HG02642 (cell line): Measurements from ENCODE around the gene VCPKMT.

ENCODE experiments used
- ATAC-seq: cut with Tn5 transposase; IDR thresholded peaks from one replicate; pipeline ENCODE4 v1.9.1; 2021; ENCODE audit warnings: mild to moderate bottlenecking; ENCODE audit not compliant: unreplicated experiment, poor library complexity

The VCPKMT gene

GRCh38 chr14:50068496-50068895 is 47.9 kb downstream of the VCPKMT start:
- ATAC-seq: no peak

DNA sequence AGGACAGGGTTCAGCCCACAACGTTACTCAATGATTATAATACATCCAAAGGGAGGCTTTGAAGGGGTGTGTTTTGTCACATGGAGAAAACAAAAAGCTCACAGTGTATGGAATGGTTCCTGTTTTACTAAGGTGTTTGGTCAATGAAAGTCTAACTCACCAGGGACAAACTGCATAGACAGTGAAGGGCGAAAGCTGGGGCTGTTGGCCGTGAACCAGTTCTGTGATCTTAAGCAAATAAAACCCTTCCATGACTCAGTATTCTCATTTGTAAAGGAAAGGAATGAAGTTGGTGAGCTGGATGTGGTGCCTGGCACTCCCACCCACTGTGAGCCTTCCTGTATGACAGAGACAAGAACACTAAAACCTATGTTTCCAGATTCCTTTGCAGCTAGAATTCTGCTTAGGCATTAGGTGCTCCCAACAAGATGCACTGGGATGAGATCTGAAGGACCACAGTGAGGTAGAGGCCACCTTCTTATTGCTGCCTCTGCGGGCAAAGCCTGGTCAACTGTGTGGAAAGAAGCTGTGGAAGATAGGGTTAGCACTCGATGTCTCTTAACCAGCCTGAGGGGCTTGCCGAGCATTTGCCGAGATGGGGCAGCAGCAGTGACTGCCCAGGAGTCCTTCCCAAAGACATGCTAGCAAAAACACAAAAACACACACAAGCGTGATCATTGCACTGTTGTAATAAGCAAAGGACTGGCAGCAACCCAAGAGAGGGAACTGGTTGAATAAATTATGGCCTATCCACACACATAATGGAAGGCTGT is 48.5 kb downstream of the VCPKMT start:
- ATAC-seq: no peak

GRCh38 chr14:50065583-50065982 is 50.8 kb downstream of the VCPKMT start:
- ATAC-seq: no peak

GRCh38 chr14:50064993-50065392 is 51.4 kb downstream of the VCPKMT start:
- peak; percentile 64 for ATAC-seq

DNA sequence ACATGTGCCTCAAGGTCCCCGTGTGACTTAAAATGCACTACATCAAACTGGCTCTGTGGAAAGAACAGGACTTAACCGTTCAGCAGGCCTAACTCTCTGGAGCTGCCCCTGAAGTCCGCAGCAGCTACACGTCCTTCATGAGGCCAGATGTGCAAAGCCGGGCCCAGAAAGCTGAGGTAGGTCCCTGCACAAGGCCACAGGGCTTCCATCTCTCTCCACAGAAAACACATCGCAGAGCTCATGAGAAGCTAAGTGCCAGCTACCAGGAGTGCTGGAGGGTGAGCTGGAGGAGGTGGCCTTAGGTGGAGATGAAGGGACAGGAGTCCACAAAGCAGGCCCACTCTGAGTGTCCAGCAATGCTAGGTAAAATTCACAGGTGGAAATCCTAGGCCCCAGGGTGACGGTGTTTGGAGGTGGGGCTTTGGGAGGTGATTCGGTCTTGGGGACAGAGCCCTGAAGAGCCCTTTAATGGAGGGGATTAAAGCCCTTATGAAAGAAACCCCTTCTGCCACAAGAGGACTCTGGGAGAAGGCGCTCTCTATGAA is 52.4 kb downstream of the VCPKMT start:
- ATAC-seq: no peak

DNA sequence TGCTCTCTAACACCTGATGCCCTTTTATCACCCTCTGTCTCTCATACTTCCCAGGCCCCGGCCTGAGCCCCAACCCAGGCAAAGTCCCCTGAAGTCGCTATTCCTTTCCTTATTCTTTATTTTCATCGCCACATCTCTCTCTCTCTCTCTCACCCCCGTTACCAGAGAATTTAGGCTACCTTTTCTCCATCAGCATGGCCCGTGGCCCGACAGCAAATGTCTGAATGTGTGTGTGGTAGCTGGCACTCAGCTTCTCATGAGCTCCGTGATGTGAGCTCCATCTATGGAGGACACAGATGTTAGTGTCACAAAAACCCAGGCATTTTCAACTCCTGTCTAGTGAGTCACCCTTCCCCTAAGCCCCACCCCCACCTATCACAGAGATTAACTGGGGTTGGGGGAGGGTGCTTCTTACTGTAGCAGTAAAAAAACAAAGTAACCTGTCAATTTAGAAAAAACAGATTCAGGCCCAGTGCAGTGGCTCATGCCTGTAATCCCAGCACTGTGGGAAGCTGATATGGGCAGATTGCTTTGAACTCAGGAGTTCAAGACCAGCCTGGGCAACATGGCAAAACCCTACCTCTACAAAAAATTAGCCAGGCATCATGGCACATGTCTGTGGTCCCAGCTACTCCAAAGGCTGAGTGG is 53.8 kb downstream of the VCPKMT start:
- no peak for ATAC-seq

DNA sequence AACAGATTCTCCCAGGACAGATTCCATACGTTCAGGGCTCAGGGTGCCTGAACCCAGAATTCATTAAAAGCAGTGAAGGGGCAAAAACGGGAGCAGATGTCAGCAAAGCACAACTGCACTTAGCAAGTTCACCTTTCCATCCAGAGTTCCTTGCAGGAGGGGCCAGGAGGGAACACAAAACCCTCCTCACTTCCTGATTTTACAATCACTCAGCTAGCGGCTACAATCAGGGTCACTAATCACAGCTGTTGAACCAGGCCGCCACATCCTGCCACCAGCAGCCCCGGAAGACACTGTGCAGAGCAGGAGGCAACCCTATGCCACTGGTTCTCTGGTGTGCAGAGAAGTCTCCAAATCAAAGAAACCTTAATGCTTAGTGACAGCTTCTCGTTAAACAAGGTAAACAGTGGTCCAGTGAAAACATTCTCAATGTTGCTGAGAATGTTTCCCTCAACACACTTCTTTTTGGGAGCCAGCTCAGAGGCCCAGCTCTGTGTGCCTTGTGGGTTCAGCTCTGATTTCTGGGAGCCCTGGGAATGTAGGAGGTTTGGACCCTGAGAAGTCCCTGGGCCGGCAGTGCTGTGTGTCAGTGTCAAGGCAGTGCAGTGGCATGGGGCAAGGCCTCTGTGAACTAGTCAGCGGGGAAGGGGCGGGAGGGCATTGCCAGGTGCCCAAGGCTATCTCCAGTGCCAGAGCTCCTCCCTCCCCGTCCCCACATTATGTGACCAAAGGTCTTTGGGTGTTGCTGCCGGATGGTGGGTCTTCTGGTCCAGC is 54.5 kb downstream of the VCPKMT start:
- peak; percentile 68 for ATAC-seq

DNA sequence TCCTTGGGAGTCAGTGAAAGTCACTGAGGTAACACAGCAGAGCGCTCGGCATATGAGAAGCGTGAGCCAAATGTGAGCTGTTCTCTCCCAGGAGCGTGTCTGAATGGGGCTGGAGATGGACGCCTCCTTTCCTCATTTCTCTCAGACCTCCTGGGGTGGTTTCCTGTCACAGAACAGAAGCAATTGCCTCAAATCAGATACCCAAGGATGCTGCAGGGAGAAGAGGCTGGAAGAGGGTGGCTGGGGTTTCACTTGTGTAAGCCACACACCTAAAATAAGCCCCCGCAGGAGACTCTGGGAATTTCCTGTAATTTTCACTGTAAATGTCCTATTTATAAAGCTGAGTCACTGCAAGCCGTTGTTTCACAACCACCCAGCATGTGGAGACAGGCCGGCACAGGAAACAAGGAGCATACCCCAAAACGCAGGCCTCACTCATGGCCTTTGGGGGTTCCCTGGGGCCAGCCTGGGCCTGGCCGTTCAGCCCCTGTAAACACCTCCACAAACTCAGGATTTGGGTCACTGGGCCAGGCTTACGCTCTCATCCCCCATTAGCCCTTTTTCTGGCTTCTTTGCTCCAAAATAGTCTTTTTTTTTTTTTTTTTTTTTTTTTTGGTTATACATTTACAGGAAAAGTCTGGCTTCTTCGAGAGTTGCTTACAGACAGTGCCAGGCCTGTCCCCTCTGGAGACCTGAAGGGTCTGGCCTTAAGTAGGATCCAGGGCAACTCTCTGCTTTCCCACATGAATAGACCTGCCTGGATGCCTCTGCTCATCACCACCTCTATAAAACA is 55.3 kb downstream of the VCPKMT start:
- peak; percentile 27 for ATAC-seq

GRCh38 chr14:50059763-50060616 is 56.4 kb downstream of the VCPKMT start:
- no peak for ATAC-seq
